Measurements from ENCODE around the gene ZSWIM7.
"Not testable (repeated sequence)": the region's sequence is repeated elsewhere in the genome, so short reads cannot be mapped to it uniquely, and the experiment has no call there.

The ZSWIM7 gene

GRCh38 chr17:15998031-15998562 lies 1.4 kb downstream of the ZSWIM7 start:
- DNase-seq, result no peak

- no peak for DNase-seq
Observed at GRCh38 chr17:15996322-15996721, 3.2 kb downstream of the ZSWIM7 start.

- DNase-seq, result peak; percentile 58
Observed at GRCh38 chr17:15981646-15982580, 17.6 kb downstream of the ZSWIM7 start.

- DNase-seq, result no peak
Observed at GRCh38 chr17:15981208-15981607, 18.3 kb downstream of the ZSWIM7 start.

- DNase-seq, result not testable (repeated sequence)
Observed at GRCh38 chr17:15979013-15979412, 20.5 kb downstream of the ZSWIM7 start.

- no peak for DNase-seq
Observed at GRCh38 chr17:15978606-15979005, 20.9 kb downstream of the ZSWIM7 start.

- no peak for DNase-seq
Observed at GRCh38 chr17:15977894-15978293, 21.6 kb downstream of the ZSWIM7 start.

GRCh38 chr17:15973834-15974233 lies 25.7 kb downstream of the ZSWIM7 start:
- no peak for DNase-seq

- DNase-seq, result no peak
Observed at GRCh38 chr17:15973016-15973415, 26.5 kb downstream of the ZSWIM7 start.

- no peak for DNase-seq
Observed at GRCh38 chr17:15972497-15972951, 27.0 kb downstream of the ZSWIM7 start.

GRCh38 chr17:15971882-15972281 lies 27.6 kb downstream of the ZSWIM7 start:
- DNase-seq, result no peak

GRCh38 chr17:15971098-15971678 lies 28.3 kb downstream of the ZSWIM7 start:
- DNase-seq, result no peak

GRCh38 chr17:15970500-15970899 lies 29.0 kb downstream of the ZSWIM7 start:
- DNase-seq, result no peak

- no peak for DNase-seq
Observed at GRCh38 chr17:15969463-15969862, 30.0 kb downstream of the ZSWIM7 start.

- DNase-seq, result no peak
Observed at GRCh38 chr17:15967706-15968399, 31.7 kb downstream of the ZSWIM7 start.

GRCh38 chr17:15966879-15967248 lies 32.6 kb downstream of the ZSWIM7 start:
- no peak for DNase-seq

GRCh38 chr17:15966183-15966878 lies 33.2 kb downstream of the ZSWIM7 start:
- peak; percentile 63 for DNase-seq

- DNase-seq, result no peak
Observed at GRCh38 chr17:15965528-15965927, 34.0 kb downstream of the ZSWIM7 start.

GRCh38 chr17:15963670-15964110 lies 35.8 kb downstream of the ZSWIM7 start:
- DNase-seq, result peak; percentile 37

- no peak for DNase-seq
Observed at GRCh38 chr17:15958484-15958854, 41.0 kb downstream of the ZSWIM7 start.

- no peak for DNase-seq
Observed at GRCh38 chr17:15957608-15958307, 41.7 kb downstream of the ZSWIM7 start.

- DNase-seq, result no peak
Observed at GRCh38 chr17:15957206-15957605, 42.3 kb downstream of the ZSWIM7 start.

Measured in fibroblast of skin of back (primary cell).